Natural killer cell (primary cell): ENCODE measurements around the gene WFS1. TPM values are rescaled to one million over a fixed set of nuclear protein-coding genes. Genes with fewer than 3 reads are reported as not detected.

ENCODE experiments used
- ATAC-seq, 3 donors: fragments of 150-1000 bp in 2 of 3; fragments of 200-7000 bp in 1 of 3; cut with Tn5 transposase; 1 replicate in 1 of 3; 2 replicates in 2 of 3; pipeline ENCODE4 v1.10.0; 2021; ENCODE audit warnings: mild to moderate bottlenecking in 2 of 3, moderate library complexity in 2 of 3
- DNase-seq, 2 donors: peaks; one replicate each; pipeline versions ENCODE4 v3.0.0 to v3.0.0-alpha.2; 2013 to 2021; ENCODE audit warnings: mixed read lengths in 1 of 2
- H3K27ac ChIP-seq: one replicate; pipeline ENCODE4 v1.5.1; 2013; ENCODE audit warnings: mild to moderate bottlenecking, low read length
- H3K27me3 ChIP-seq: one replicate; pipeline ENCODE4 v1.6.1; 2013; ENCODE audit warnings: low read length; ENCODE audit not compliant: control insufficient read depth, insufficient read depth
- H3K36me3 ChIP-seq: one replicate; pipeline ENCODE4 v1.6.1; 2013; ENCODE audit warnings: low read length; ENCODE audit not compliant: control insufficient read depth, insufficient read depth
- H3K4me1 ChIP-seq: one replicate; pipeline ENCODE4 v1.6.1; 2013; ENCODE audit warnings: low read length; ENCODE audit not compliant: control insufficient read depth, insufficient read depth
- H3K4me3 ChIP-seq: one replicate; pipeline ENCODE4 v1.5.1; 2013; ENCODE audit warnings: low read length
- H3K9me3 ChIP-seq: one replicate; pipeline ENCODE4 v1.6.1; 2013; ENCODE audit warnings: low read length; ENCODE audit not compliant: control insufficient read depth, insufficient read depth
- H3K27ac Mint-ChIP-seq, 2 donors: one replicate each; pipeline ENCODE4 v1.8.0; 2022; ENCODE audit warnings: mild to moderate bottlenecking in 2 of 2, mixed read lengths in 2 of 2, moderate library complexity in 1 of 2
- H3K27me3 Mint-ChIP-seq, 2 donors: one replicate each; pipeline ENCODE4 v1.8.0; 2022; ENCODE audit warnings: low read depth in 2 of 2, mixed read lengths in 2 of 2
- H3K36me3 Mint-ChIP-seq: one replicate; pipeline ENCODE4 v1.8.0; 2022; ENCODE audit warnings: mixed read lengths
- H3K4me1 Mint-ChIP-seq, 2 donors: one replicate each; pipeline ENCODE4 v1.8.0; 2022; ENCODE audit warnings: mixed read lengths in 2 of 2
- H3K4me3 Mint-ChIP-seq: one replicate; pipeline ENCODE4 v1.8.0; 2022; ENCODE audit warnings: mild to moderate bottlenecking, moderate library complexity, mixed read lengths
- H3K9me3 Mint-ChIP-seq, 2 donors: one replicate each; pipeline ENCODE4 v1.8.0; 2022; ENCODE audit warnings: mixed read lengths in 2 of 2
- WGBS: methylation state at CpG from one replicate; pipeline ENCODE4 v1.1.7; 2013; ENCODE audit warnings: missing lambda C conversion rate; ENCODE audit not compliant: insufficient coverage; 5-methylcytosine and 5-hydroxymethylcytosine counted together
- intact Hi-C: fragments of 100-400 bp; cut with micrococcal nuclease; formaldehyde crosslinking; loops from one replicate; pipeline ENCODE4 v1.14.2; 2022
- total RNA-seq, 4 donors: library from RNA; stranded (reverse); fragments of 120-200 nt in 1 of 4; gene quantifications; one replicate each; pipeline versions ENCODE4 v1.2.3 to v1.2.4, GENCODE V29; 2013 to 2022
- TF ChIP-seq, protein P1 (sequence below): fragments of 200-600 bp; IDR thresholded peaks from one replicate; pipeline ENCODE4 v1.8.0; 2022; ENCODE audit warnings: antibody characterized with exemption

The WFS1 gene
- total RNA-seq, 3 donors from 2014 or later (not counting 1 experiment from before 2014, with no cell fraction given) = 3.0 to 5.6 (median 3.5) TPM

DNA sequence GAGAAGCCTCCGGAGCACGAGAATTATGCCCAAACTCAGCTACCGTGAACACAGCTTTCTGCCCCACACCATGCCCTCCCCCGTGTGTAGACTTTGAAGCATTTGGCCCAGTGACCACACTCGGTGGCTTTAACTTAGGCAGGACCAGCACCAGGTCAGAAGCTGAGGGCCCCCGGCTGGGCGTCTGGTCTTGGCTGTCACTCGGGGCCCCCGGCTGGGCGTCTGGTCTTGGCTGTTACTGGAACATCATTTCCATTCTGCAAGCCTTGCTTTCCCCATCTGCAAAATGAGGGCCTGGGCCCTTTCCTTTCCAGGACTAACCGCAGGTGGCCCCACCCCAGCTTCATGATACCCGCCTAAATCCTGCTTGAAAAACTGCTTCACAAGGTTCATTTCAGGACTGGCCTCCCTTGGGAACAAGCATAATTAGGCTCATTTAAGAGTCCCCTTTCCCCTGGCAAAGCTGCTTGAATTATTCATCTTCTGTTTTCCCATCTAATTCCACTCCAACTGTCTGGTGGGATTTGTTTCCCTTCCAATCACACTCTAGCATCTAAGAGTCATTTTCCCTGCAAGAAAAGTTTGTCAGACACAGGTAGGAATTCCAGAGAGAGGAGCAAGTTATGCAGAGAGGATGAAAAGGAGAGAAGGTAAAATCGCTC, 82.5 kb downstream of the WFS1 start:
- no peak overlapping the region for H3K27ac Mint-ChIP-seq
- Histone ChIP-seq H3K36me3 (no peaks in the 10 kb centered on the region), H3K9me3 (no peaks in the 10 kb centered on the region), H3K27ac (no peak overlapping the region), H3K4me1 (no peaks in the 10 kb centered on the region), H3K27me3 (no peaks in the 10 kb centered on the region), H3K4me3 (no peak overlapping the region)
- H3K4me3 Mint-ChIP-seq = no peak overlapping the region
- TF ChIP-seq, protein P1, sequence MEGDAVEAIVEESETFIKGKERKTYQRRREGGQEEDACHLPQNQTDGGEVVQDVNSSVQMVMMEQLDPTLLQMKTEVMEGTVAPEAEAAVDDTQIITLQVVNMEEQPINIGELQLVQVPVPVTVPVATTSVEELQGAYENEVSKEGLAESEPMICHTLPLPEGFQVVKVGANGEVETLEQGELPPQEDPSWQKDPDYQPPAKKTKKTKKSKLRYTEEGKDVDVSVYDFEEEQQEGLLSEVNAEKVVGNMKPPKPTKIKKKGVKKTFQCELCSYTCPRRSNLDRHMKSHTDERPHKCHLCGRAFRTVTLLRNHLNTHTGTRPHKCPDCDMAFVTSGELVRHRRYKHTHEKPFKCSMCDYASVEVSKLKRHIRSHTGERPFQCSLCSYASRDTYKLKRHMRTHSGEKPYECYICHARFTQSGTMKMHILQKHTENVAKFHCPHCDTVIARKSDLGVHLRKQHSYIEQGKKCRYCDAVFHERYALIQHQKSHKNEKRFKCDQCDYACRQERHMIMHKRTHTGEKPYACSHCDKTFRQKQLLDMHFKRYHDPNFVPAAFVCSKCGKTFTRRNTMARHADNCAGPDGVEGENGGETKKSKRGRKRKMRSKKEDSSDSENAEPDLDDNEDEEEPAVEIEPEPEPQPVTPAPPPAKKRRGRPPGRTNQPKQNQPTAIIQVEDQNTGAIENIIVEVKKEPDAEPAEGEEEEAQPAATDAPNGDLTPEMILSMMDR = no peak
- no peaks in the 10 kb centered on the region for H3K36me3 Mint-ChIP-seq
- intact Hi-C loops = no loop called here
- DNase-seq (no peak), ATAC-seq (no peak)
- WGBS = 75% methylated on average over 12 of the region's 13 CpGs
- H3K4me1 Mint-ChIP-seq = peaks cover 5 to 17% of the 10 kb centered on the region in 2 donors
- peaks cover 7 to 9% of the 10 kb centered on the region in 2 donors for H3K27me3 Mint-ChIP-seq
- no peaks in the 10 kb centered on the region for H3K9me3 Mint-ChIP-seq

Other genes starting within 250 kb of the WFS1 start
- 10 to 100 TPM in 2 of 3 donors, 1 to 10 TPM in 1; 8.8 to 21.8 (median 16.4) TPM for gene JAKMIP1, start 69.3 kb upstream of the WFS1 start, total RNA-seq
- not detected for gene PPP2R2C, start 202.8 kb downstream of the WFS1 start, total RNA-seq